GM21515 (cell line): ENCODE data around the gene PPP1R14C.

Experiments used
- ATAC-seq: cut with Tn5 transposase; IDR thresholded peaks from one replicate; pipeline ENCODE4 v1.9.1; 2021; ENCODE audit not compliant: unreplicated experiment

The PPP1R14C gene

DNA sequence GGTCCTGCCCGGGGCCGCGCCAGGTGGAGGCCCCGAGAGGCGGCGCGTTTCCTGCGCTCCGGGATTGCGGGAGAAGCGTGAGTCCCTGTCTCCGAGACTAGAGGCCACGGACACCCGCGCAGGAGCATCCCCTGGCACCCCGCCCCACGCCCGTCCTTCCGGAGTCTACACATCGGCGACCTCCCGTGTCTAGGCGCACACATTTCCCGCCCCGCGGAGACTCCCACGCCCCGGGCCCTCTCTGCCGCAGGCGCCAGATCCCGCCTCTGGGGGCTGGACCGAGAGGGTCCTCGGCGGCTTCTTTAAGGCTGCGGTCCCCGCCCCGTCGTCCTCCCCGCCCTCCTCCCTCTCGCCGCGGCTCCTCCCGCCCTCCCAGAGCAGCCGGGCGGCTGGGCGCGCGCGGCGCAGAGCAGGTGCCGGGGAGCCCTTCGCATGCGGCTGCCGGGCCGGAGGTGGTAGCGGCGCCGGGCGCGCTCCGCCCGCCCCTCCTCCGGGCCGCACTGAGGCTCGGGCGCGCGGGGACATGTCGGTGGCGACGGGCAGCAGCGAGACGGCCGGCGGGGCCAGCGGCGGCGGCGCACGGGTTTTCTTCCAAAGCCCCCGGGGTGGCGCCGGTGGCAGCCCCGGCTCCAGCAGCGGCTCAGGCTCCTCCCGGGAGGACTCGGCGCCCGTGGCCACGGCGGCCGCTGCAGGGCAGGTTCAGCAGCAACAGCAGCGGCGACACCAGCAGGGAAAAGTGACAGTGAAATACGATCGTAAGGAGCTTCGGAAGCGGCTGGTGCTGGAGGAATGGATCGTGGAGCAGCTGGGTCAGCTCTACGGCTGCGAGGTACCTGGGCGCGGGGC is at the start of gene PPP1R14C:
PPP1R14C (plus strand) TSS at position 375 of the 846 bp plus-strand sequence; CDS start at position 524, 149 bp downstream.
- ATAC-seq, result no peak

DNA sequence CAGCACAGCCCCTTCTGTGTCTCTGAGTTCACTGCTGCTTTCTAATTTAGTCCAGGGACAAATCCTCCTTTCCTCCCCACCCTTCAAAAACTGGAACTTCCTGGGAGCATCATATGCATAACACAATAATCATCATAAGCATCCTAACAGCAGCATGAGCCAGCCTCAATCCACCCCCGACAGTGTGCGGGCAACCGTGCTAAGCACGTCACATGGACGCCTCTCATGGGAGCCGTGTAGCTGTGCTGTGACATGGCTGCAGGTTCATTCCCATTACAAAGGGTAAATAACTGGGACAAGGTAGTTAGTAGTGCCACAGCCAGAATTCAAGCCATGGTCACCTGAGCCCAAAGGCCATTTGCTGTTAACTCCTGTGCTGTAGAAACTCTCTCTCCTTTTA is 49.4 kb upstream of the PPP1R14C start:
- ATAC-seq, result no peak

GRCh38 chr6:150098155-150098554 is 44.7 kb upstream of the PPP1R14C start:
- no peak for ATAC-seq

GRCh38 chr6:150099546-150099945 is 43.3 kb upstream of the PPP1R14C start:
- no peak for ATAC-seq

- ATAC-seq, result no peak
Measured at GRCh38 chr6:150099953-150100352, 42.9 kb upstream of the PPP1R14C start.

DNA sequence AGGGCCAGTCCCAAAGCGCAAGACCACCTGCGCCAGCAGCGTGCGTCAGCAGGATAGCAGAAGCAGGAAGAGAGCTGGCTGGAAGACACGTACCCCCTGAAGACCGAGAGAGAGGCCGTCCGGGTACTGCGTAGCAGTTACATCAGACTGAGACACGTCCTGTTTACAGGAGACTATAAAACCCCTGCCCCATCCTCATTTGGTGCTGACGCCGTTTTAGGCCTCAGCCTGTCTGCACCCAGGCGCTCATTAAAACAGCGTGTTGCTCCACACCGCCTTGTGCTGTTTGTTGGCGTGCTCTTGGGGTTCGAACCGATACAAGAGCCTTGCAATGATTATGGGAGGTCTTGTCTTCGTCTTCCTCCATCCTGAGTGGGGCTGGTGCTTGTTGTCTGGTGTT is 42.1 kb upstream of the PPP1R14C start:
- no peak for ATAC-seq

- ATAC-seq, result no peak
Measured at GRCh38 chr6:150102750-150103270, 40.0 kb upstream of the PPP1R14C start.

GRCh38 chr6:150112233-150112632 is 30.6 kb upstream of the PPP1R14C start:
- ATAC-seq, result no peak

DNA sequence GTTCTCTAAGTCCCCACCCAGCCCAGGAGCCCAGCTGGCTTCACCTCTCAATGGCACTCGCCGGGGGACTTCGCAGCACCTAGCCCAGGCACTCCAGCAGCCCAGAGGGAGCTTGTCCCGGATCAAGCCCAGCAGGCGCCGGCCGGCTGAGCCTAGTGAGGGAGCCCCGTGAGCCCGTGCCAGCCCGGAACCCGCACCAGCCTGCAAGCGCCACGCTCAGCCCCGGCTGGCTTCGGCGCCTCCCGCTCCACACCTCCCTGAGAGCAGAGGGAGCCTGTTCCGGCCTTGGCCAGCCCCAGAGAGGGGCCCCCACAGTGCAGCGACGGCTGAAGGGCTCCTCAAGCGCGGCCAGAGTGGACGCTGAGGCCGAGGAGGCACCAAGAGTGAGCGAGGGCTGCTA is 27.1 kb upstream of the PPP1R14C start:
- no peak for ATAC-seq

DNA sequence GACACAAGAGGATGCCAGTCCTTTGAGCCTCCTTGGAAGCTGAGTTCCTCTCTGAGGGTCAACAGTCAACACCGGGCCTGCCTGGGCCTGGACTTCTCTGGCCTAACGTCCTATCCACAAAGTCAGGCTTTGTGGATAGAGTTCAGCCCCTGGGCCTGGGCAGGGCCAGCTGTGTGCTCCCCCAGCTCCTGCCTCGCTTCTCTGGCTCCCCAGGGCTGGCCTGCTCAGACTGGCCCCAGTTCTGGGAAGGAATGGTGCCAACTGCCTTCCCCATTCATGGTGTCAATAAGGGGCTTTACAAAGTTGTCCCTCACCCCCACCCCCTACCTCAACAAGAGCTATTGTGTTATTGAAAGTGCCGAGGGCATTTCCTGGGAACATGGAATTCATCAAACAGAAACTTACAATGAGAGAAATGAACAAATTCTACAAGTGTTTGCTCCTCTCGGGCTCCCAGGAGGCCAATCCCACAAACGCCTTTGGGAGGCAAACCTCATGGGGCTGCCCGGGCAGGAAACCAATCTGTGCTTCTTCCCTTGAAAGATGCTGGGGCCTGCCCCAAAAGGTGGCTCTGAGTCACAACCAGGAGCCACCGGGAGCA is 26.5 kb upstream of the PPP1R14C start:
- ATAC-seq, result no peak

DNA sequence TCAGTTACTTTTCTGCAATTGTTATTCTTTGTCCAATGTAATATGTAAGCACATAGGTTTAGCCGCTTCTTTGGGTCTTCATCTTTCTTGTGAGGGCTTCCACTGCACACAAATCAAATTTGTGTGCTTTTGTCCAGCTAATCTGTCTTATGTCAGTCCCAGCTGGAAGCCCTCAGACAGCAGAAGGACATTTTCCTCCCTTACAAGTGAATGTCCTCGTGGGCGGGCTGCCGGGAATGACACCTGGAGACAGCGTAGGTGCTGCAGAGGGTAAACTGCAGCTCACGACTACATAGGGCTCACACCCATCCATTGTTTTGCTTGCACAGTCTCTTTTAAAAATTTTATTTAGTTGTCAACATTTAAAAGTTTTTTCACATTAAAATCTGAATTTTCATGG is 24.6 kb upstream of the PPP1R14C start:
- ATAC-seq, result no peak

GRCh38 chr6:150118627-150119026 is 24.2 kb upstream of the PPP1R14C start:
- no peak for ATAC-seq

DNA sequence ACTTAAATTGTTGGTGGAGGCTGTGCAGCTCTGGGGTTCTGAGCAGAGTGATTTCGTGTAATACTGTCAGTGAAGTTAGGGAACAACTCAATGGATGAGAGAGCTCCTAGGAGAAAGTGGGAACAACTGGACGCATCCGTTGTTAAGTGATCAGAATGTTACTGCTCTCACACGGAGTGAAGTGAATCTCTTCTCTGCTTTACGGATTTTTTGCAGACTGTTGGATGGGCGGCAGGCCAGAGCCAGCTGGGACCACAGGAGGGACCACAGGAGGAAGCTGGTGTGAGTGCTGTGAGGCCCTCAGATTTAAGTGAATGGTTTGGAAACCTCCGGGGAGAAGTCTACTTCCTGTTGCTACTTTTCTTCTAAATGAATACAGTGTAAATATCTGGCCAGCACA is 23.7 kb upstream of the PPP1R14C start:
- no peak for ATAC-seq

DNA sequence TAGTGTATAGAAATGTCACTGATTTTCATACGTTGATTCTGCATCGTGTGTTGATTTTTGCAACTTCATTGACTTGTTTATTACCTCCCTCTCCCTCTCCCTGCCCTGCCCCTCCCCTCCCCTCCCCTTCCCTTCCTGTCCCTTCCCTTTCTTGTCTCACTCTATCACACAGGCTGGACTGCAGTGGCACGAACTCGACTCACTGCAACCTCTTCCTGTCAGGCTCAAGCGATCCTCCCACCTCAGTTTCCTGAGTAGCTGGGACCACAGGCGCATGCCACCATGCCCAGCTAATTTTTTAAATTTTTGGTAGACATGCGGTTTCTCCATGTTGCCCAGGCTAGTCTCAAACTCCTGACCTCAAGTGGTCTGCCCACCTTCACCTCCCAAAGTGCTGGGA is 19.2 kb upstream of the PPP1R14C start:
- no peak for ATAC-seq

DNA sequence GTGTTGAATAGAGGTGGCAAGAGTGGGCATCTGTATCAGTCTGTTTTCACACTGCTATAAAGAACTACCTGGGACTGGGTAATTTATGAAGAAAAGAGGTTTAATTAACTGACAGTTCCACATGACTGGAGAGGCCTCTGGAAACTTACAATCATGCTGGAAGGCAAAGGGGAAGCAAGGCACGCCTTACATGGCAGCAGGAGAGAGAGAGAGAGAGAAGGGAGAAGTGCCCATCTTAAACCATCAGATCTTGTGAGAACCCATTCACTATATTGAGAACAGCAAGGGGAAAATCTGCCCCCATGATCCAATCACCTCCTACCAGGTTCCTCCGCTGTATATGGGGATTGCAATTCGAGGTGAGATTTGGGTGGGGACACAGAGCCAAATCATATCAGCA is 18.6 kb upstream of the PPP1R14C start:
- no peak for ATAC-seq

- ATAC-seq, result no peak
Measured at GRCh38 chr6:150126641-150127291, 16.1 kb upstream of the PPP1R14C start.

DNA sequence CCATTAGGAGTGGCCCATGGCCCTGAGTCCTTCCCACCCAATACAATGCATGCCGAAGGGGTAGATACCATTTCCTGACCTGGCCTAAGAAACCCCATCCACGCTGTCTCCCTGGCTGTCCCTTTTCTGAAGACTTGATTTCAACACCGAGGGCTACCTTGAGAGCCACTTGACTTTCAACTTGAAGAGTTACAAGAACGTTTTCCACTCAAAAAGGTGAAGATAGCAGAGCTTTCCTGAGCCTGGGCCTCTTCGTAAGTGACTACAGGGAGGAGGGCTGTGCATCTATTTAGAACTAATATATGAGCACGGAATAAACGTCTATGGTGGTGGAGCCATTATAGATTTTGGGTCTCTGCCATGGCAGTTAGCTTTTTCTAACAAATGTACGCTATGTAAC is 14.4 kb upstream of the PPP1R14C start:
- no peak for ATAC-seq

DNA sequence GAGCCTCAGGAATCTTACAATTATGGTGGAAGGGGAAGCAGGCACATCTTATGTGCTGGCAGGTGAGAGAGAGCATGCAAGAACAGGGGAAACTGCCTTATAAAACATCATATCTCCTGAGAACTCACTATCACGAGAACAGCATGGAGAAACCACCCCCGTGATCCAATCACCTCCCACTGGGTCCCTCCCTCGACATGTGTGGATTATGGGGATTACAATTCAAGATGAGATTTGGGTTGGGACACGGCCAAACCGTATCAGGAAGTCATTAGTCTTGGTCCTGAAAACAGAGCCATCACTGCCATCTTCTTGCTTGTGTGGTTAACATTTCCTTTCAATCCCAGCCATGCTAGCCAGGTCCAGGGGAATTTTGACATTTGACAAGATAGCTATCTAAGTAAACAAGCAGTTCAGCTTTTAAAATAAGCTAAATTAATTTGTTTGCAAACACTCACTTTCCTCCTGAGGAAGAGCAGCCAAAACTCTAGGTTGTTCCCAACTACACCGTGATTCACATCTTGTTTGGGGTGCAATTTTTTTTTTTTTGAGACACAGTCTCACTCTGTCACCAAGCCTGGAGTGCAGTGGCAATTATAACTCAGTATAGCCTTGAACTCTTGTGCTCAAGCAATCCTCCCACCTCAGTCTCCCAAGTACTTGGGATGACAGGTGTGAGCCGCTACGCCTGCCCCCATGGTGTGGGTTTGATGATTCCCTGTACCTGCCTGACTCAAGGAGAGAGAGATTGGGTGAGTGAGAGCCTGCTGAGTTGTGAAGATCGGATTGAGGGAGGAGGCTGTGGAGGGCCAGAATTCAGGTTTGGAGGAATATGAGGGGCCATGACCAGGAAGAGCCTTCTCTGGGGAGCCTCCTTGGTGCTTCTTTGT is 13.0 kb upstream of the PPP1R14C start:
- ATAC-seq, result no peak

DNA sequence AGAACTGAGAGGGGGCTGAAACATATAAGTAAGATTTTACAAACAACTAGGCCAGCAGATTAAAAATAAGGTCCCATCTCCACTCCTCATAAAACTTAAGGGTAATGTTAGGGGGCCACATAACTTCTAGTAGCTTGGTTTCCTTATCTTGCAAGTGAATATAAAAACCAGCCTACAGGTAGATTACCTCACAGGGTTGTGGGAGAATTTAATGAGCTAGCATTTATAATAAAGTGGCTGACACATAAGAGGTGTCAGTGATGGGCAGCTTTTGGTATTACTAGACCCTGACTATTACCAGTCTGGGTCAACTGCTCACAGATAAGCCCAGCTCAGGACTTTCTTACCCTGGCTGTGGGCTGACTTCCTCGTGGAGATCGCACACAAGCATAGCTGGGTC is 9.2 kb upstream of the PPP1R14C start:
- no peak for ATAC-seq

- no peak for ATAC-seq
Measured at GRCh38 chr6:150134280-150134920, 8.4 kb upstream of the PPP1R14C start.
